Naive B cell (primary cell): ENCODE data around the gene PRTN3. TPM values are rescaled to one million over a fixed set of nuclear protein-coding genes. Genes with fewer than 3 reads are reported as not detected.
"Not testable (repeated sequence)": the region's sequence is repeated elsewhere in the genome, so short reads cannot be mapped to it uniquely, and the experiment has no call there.

Experiments
- ATAC-seq, 2 donors: fragments of 150-1000 bp; cut with Tn5 transposase; 2 replicates each; pipeline ENCODE4 v1.10.0; 2021; ENCODE audit warnings: low read depth in 2 of 2, mild to moderate bottlenecking in 2 of 2, moderate library complexity in 2 of 2
- DNase-seq: peaks from one replicate; pipeline ENCODE4 v3.0.0; 2022
- H3K27ac Mint-ChIP-seq, 6 donors: one replicate each; pipeline ENCODE4 v1.8.0; 2020 to 2022; ENCODE audit warnings: mild to moderate bottlenecking in 6 of 6, mixed read lengths in 6 of 6, moderate library complexity in 5 of 6, inconsistent platforms in 2 of 6
- H3K27me3 Mint-ChIP-seq, 3 donors: one replicate each; pipeline ENCODE4 v1.8.0; 2021 to 2022; ENCODE audit warnings: mixed read lengths in 3 of 3, mild to moderate bottlenecking in 1 of 3
- H3K36me3 Mint-ChIP-seq, 2 donors: one replicate each; pipeline ENCODE4 v1.8.0; 2020 to 2022; ENCODE audit warnings: mixed read lengths in 2 of 2, inconsistent platforms in 1 of 2, mild to moderate bottlenecking in 1 of 2
- H3K4me1 Mint-ChIP-seq, 3 donors: one replicate each; pipeline ENCODE4 v1.8.0; 2020 to 2022; ENCODE audit warnings: mixed read lengths in 3 of 3, inconsistent platforms in 1 of 3, mild to moderate bottlenecking in 1 of 3, moderate library complexity in 1 of 3
- H3K4me3 Mint-ChIP-seq, 8 donors: one replicate each; pipeline ENCODE4 v1.8.0; 2020 to 2022; ENCODE audit warnings: mild to moderate bottlenecking in 8 of 8, mixed read lengths in 8 of 8, moderate library complexity in 8 of 8, inconsistent platforms in 2 of 8
- H3K9me3 Mint-ChIP-seq, 7 donors: one replicate each; pipeline ENCODE4 v1.8.0; 2020 to 2022; ENCODE audit warnings: mixed read lengths in 7 of 7, mild to moderate bottlenecking in 5 of 7, inconsistent platforms in 2 of 7, moderate library complexity in 1 of 7
- polyA plus RNA-seq, 6 donors: library from polyadenylated mRNA; unstranded; fragments of 300-500 nt; fragmentation: Illumina TruSeq; gene quantifications; one replicate each; pipeline ENCODE4 v1.2.3, GENCODE V29; 2021; ENCODE audit warnings: low read depth in 6 of 6

The PRTN3 gene
- polyA plus RNA-seq, 6 donors from 2014 or later: not detected

- Mint-ChIP-seq H3K4me1 (peaks cover 8 to 17% (median 13%) of the 10 kb centered on the region in 3 donors), H3K36me3 (peaks cover 0 to 18% of the 10 kb centered on the region in 2 donors), H3K4me3 (no peak overlapping the region), H3K27me3 (no peaks in the 10 kb centered on the region), H3K9me3 (peaks cover 0 to 13% (median 0%) of the 10 kb centered on the region in 7 donors), H3K27ac (peak overlapping the region in 1 of 6 donors; percentile 71)
- ATAC-seq: peak in 1 of 2 donors; percentile 10
- no peak for DNase-seq
These were observed 25.6 kb upstream of the PRTN3 start for GRCh38 chr19:815079-815774.

DNA sequence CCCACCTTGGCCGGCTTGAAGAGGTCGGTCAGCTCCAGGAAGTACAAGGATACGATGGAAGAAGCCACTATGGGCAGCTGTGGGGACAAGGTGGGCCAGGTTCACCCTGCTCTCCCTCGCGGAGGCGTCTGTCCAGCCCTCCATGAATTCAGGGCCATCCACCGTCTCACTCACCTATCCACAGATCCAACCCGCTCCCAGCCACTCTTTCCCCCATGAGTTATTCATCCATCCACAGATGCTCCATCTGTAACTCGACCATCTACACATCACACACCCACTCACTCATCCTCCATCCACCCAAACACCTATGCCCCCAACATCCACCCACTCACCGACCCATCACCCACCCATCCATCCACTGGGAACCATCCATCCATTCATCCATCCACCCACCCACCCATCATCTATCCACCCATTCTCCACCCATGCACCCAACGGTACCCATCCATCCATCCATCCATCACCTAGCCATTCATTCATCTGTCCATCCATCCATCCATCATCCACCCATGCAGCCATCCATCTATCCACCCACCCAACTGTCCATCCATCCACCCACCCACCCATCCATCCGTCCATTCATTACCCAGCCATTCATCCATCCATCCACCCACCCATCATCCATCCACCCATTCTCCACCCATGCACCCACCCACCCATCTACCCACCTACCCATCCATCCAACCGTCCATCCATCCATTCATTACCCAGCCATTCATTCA is 24.9 kb upstream of the PRTN3 start:
- Mint-ChIP-seq H3K36me3 (peaks cover 0 to 18% of the 10 kb centered on the region in 2 donors), H3K27me3 (no peaks in the 10 kb centered on the region), H3K4me1 (peaks cover 8 to 17% (median 13%) of the 10 kb centered on the region in 3 donors), H3K9me3 (peaks cover 0 to 13% (median 0%) of the 10 kb centered on the region in 7 donors), H3K27ac (peak overlapping the region in 2 of 6 donors; percentile 10 to 69), H3K4me3 (peak overlapping the region in 1 of 8 donors; percentile 53)
- ATAC-seq (no peak), DNase-seq (no peak)

DNA sequence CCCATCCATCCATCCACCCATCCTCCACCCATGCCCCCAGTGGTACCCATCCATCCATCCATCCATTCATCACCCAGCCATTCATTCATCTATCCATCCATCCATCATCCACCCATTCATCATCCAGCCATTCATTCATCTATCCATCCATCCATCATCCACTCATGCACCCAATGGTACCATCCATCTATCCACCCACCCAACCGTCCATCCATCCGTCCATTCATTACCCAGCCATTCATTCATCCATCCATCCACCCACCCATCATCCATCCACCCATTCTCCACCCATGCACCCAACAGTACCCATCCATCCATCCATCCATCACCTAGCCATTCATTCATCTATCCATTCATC is 24.3 kb upstream of the PRTN3 start:
- peaks cover 0 to 13% (median 0%) of the 10 kb centered on the region in 7 donors for H3K9me3 Mint-ChIP-seq
- no peaks in the 10 kb centered on the region for H3K27me3 Mint-ChIP-seq
- peak overlapping the region in 2 of 6 donors; percentile 10 to 65 for H3K27ac Mint-ChIP-seq
- ATAC-seq (no peak), DNase-seq (no peak)
- H3K36me3 Mint-ChIP-seq: peaks cover 0 to 18% of the 10 kb centered on the region in 2 donors
- H3K4me1 Mint-ChIP-seq: peaks cover 8 to 20% (median 13%) of the 10 kb centered on the region in 3 donors
- peak overlapping the region in 2 of 8 donors; percentile 16 to 53 for H3K4me3 Mint-ChIP-seq

GRCh38 chr19:820212-820611 is 20.6 kb upstream of the PRTN3 start:
- not testable (repeated sequence) for ATAC-seq, DNase-seq, H3K4me3 Mint-ChIP-seq
- Mint-ChIP-seq H3K27ac (peak overlapping the region in 1 of 6 donors; percentile 73), H3K36me3 (peaks cover 0 to 18% of the 10 kb centered on the region in 2 donors), H3K27me3 (peaks cover 0 to 24% (median 16%) of the 10 kb centered on the region in 3 donors), H3K4me1 (peaks cover 9 to 18% (median 11%) of the 10 kb centered on the region in 3 donors), H3K9me3 (peaks cover 0 to 13% (median 0%) of the 10 kb centered on the region in 7 donors)

- Mint-ChIP-seq H3K36me3 (peaks cover 0 to 9% of the 10 kb centered on the region in 2 donors), H3K27ac (no peak overlapping the region), H3K27me3 (peaks cover 0 to 34% (median 17%) of the 10 kb centered on the region in 3 donors), H3K4me3 (peak overlapping the region in 2 of 8 donors; percentile 52 to 54), H3K9me3 (peaks cover 0 to 6% (median 0%) of the 10 kb centered on the region in 7 donors), H3K4me1 (peaks cover 8 to 10% (median 8%) of the 10 kb centered on the region in 3 donors)
- DNase-seq (no peak), ATAC-seq (no peak)
These were observed 19.5 kb upstream of the PRTN3 start for GRCh38 chr19:821231-821824.

DNA sequence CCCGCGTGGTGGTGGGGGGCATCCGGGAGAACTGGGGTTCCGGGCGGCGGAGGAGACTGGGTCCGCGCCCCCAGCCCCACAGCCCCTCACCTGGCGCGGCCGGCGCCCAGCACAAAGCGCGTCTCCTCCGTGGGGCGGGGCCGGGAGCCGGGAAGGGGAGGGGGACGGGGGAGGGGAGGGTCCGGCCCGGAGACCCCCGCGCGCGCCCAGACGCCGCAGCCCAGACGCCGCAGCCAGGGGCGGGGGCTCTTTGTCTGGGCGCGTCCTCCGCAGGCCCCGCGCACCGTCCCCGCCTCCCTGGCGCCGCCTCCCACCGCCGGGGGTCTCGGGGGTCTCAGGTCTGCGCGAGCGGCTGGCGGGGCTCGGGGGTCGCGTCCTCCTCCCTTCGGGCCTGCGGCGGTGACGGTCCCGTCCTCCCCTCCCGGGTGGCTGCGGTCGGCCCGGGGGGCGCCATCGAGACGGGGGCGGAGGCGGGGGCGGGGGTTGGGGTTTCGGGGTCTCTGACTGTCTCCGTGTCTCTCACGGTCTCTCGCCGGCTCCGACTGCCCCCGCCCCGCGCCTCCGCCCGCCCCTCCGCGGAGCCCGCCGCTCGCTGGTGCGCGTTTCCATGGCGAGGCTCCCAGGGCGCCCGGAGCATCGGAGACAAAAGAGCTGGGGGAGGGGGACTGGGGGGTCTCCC is 18.8 kb upstream of the PRTN3 start, which contains the start of gene PLPPR3:
PLPPR3 (minus strand) TSS at position 131 of the 679 bp plus-strand sequence. CDS start 396 bp downstream, outside the sequence.
- Mint-ChIP-seq H3K4me3 (peak within 1 kb of the TSS in 4 of 8 donors; percentile 3 to 54 (median 32)), H3K4me1 (peaks cover 2 to 4% (median 4%) of the 10 kb centered on the region in 3 donors), H3K27ac (peak within 1 kb of the TSS in 1 of 6 donors; percentile 85), H3K9me3 (peaks cover 0 to 1% (median 0%) of the 10 kb centered on the region in 7 donors), H3K27me3 (peaks cover 0 to 34% (median 17%) of the 10 kb centered on the region in 3 donors), H3K36me3 (peaks cover 0 to 3% of the 10 kb centered on the region in 2 donors)
- no peak for DNase-seq
- no peak for ATAC-seq

DNA sequence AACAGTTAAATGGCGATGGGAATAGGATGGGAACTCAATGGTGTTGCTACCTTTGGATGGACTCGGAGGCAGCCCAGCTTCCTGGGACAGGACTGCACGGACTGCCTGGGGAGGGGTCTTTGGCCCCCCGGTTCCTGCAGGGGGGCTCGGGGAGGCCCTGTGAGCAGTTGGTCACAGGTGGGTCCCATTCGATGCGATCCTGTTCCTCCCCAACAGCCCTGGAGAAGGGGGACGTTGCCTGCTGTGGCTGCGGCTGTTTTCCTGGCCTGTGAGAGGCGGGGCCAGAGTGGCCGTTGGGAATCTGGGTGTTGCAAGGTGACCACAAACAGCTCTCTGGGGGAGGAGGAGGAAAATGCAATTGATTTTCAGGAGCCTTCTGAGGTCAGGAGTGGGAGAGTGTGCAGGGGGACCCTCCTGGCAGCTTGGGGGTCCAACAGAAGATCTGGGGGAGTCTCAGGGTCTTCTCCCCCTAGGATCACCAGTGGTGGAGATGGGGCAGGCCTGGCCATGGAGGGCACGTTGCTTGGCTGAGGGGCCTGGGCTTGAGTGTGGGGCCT is 17.2 kb upstream of the PRTN3 start:
- H3K4me3 Mint-ChIP-seq: peak overlapping the region in 2 of 8 donors; percentile 39 to 41
- ATAC-seq (no peak), DNase-seq (no peak)
- H3K4me1 Mint-ChIP-seq: peaks cover 0 to 4% (median 4%) of the 10 kb centered on the region in 3 donors
- peaks cover 0 to 39% (median 17%) of the 10 kb centered on the region in 3 donors for H3K27me3 Mint-ChIP-seq
- H3K9me3 Mint-ChIP-seq: no peaks in the 10 kb centered on the region
- no peak overlapping the region for H3K27ac Mint-ChIP-seq
- no peaks in the 10 kb centered on the region for H3K36me3 Mint-ChIP-seq

DNA sequence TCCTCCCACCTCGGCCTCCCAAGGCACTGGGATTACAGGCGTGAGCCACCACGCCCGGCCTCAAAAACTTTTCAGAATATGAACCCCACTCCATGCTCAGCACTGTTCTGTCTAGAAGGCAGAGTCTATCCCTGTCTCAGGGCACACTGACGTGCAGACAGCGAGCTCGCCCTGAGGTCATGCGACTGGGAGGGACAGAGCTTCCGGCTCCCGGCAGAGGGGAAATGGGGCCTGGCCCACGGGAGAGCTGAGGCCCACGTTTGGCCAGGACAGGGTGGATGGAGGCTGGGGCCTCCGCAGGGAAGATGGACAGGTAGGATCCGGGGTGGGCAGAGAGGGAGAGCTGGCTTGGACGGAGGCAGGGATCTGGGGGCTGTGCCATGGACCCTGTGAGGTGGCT is 15.9 kb upstream of the PRTN3 start:
- ATAC-seq: no peak
- peak overlapping the region in 1 of 8 donors; percentile 47 for H3K4me3 Mint-ChIP-seq
- no peak for DNase-seq

DNA sequence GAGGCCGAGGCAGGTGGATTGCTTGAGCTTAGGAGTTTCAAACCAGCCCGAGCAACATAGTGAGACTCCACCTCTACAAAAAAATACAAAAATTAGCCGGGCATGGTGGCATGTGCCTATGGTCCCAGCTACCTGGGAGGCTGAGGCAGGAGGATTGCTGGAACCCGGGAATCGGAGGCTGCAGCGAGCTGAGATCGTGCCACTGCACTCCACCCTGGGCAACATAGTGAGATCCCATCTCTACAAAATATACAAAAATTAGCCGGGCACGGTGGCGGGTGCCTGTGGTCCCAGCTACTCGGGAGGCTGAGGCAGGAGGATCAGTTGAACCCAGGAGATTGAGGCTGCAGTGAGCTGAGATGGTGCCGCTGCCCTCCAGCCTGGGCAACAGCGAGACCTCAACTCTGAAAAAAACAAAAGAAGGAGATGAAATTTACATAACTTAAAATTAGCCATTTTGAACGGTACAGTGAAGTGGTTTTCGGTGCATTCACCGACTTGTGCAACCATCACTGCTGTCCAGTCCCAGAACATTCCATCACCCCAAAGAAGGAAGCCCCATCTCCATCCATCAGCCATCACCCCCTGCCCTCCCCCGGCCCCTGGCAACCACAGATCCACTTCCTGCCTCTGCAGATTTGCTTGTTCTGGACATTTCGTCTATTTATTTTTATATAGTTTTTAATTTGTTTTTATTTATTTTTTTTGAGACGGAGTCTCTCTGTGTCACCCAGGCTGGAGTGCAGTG is 14.7 kb upstream of the PRTN3 start:
- Mint-ChIP-seq H3K4me1 (peaks cover 0 to 7% (median 4%) of the 10 kb centered on the region in 3 donors), H3K9me3 (no peaks in the 10 kb centered on the region), H3K27ac (no peak overlapping the region), H3K27me3 (peaks cover 0 to 55% (median 17%) of the 10 kb centered on the region in 3 donors), H3K4me3 (no peak overlapping the region), H3K36me3 (no peaks in the 10 kb centered on the region)
- DNase-seq: no peak
- ATAC-seq: no peak

More for the DNA sequence above, 15.9 kb upstream of the PRTN3 start:
- H3K4me1 Mint-ChIP-seq: peaks cover 0 to 7% (median 4%) of the 10 kb centered on the region in 3 donors
- no peak overlapping the region for H3K27ac Mint-ChIP-seq
- H3K27me3 Mint-ChIP-seq: peaks cover 0 to 48% (median 17%) of the 10 kb centered on the region in 3 donors
- H3K36me3 Mint-ChIP-seq: no peaks in the 10 kb centered on the region
- H3K9me3 Mint-ChIP-seq: no peaks in the 10 kb centered on the region

DNA sequence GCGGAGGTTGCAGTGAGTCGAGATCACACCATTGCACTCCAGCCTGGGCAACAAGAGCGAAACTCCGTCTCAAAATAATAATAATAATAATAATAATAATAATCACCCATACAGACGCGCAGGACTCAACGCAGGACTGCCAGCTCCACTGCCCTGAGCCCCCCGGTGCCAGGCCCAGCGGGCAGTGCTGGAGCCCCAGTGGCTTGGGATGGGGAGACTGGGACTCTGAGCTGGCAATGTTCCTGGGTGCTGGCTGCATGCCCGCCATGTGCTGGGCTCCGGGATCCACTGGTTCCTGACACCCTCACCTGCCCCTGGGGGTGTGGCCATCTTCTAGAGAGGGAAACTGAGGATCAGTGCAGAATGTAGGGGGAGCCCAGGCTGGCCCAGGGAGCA is 13.5 kb upstream of the PRTN3 start:
- Mint-ChIP-seq H3K4me3 (no peak overlapping the region), H3K4me1 (peaks cover 0 to 7% (median 0%) of the 10 kb centered on the region in 3 donors), H3K27me3 (peaks cover 0 to 58% (median 17%) of the 10 kb centered on the region in 3 donors), H3K9me3 (no peaks in the 10 kb centered on the region), H3K27ac (no peak overlapping the region), H3K36me3 (no peaks in the 10 kb centered on the region)
- DNase-seq (no peak), ATAC-seq (no peak)

GRCh38 chr19:827710-828321 is 13.0 kb upstream of the PRTN3 start, which contains the start of gene AZU1:
AZU1 (plus strand) TSS chr19:827837; CDS start chr19:827847, 10 bp downstream.
- Mint-ChIP-seq H3K4me3 (no peak within 1 kb of the TSS), H3K27me3 (peaks cover 0 to 56% (median 17%) of the 10 kb centered on the region in 3 donors), H3K9me3 (no peaks in the 10 kb centered on the region), H3K27ac (no peak within 1 kb of the TSS), H3K36me3 (no peaks in the 10 kb centered on the region), H3K4me1 (peaks cover 0 to 4% (median 0%) of the 10 kb centered on the region in 3 donors)
- no peak for DNase-seq
- no peak for ATAC-seq
